Pons (tissue), 1 donor: ENCODE measurements around the gene RPAIN.
A peak's percentile ranks its signal among the peaks of the same experiment; 100 is the strongest.

Source experiments
- DNase-seq: peaks from one replicate; pipeline ENCODE4 v3.0.0-alpha.2; 2016; ENCODE audit warnings: low spot score

The RPAIN gene, protein sequence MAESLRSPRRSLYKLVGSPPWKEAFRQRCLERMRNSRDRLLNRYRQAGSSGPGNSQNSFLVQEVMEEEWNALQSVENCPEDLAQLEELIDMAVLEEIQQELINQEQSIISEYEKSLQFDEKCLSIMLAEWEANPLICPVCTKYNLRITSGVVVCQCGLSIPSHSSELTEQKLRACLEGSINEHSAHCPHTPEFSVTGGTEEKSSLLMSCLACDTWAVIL

DNA sequence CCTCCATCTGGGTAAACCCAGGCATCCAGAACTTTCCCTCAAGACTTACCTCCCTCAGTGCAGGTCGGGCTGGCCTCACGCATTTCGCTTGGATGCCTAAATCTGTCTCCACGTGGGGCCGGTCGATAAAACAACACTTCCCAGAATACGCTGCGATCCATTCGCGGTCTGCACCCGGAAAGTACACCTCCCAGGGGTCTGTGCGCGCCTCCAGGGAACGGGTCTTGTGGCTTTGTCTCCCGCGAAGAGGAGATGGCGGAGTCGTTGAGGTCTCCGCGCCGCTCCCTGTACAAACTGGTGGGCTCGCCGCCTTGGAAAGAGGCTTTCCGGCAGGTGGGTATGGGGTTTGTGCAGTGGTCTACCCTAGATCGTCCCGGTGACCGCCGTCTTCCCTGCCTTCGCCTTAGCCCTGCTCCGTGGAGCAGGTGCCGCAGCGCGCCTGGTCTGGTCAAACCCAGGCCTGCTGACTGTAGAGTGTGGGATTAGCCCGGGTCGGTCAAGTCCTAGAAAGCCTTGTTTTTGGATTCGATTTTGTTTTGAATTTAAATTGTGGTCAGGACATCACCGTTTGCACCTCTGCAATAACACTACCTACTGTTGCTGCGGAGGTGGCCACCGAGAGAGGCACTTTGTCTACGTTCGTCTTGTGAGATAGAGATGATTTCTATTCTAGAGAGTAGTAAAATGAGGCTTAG is at the start of gene RPAIN:
Gene RPAIN (plus strand): TSS at position 224 of the 695 bp plus-strand sequence. CDS start 29 bp downstream, at position 253.
- no peak for DNase-seq

DNA sequence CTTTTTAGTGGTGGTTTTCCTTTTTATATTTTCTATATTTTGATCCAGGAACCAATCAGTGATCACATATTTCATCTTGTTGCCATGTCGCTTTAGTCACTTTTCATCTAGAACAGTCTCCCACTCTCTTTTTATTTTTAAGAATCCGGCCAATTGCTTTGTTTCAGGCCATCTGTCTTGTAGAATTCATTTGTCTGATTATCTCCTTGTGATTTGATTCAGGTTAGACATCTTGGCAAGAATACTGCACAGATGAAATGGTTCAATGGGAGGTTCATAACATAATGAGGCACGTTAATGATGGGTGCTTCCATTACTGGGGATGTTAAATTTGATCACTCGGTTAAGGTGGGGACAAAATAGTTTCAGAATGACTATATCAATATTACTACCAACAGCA is 49.6 kb upstream of the RPAIN start:
- DNase-seq, result no peak

DNA sequence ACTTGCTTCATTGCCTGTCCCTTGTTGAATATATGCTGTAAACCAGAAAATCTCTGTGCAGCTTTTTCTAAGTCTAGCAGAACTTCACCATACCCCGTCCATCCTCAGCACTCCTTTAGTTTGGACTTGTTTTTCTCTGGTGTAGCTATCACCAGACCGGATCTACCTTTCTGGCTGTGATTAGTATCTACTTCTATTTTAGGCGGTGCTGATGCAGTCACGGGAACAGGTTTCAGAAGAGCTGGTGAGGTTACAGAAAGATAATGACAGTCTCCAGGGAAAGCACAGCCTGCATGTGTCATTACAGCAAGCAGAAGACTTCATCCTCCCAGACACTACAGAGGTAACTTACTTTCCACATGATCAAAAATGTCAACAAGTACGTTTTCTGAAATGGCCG is 46.9 kb upstream of the RPAIN start:
- DNase-seq, result no peak

DNA sequence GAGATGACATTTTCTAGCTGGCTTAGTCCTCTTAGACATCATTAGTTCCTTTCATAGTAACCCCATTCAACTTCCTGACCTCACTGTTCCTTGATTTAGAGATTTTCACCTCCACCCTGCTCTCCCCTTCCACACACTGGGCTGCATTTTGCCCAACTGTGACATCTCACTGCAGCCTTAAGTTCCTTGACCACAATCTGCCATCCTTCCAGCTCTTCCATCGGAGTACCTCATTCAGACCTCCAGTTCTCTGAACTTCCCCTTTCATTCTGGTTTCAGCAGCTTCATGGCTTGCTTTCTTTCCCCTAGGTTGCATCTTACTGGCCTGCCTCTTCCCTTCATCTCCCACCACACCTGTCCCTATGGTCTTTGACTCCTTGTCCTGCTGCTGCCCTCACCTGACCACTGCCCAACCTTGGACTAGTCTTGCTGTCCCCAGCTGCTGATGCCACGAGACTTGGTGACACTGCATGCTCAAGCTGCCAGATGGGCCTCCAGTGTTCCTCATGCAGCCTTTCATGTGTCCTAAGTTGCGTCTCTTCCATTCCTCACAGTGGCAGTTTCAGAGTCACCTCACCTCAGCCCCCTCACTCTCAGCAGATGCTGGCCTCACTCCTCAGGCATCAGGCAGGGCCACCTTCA is 41.3 kb upstream of the RPAIN start:
- DNase-seq, result no peak

DNA sequence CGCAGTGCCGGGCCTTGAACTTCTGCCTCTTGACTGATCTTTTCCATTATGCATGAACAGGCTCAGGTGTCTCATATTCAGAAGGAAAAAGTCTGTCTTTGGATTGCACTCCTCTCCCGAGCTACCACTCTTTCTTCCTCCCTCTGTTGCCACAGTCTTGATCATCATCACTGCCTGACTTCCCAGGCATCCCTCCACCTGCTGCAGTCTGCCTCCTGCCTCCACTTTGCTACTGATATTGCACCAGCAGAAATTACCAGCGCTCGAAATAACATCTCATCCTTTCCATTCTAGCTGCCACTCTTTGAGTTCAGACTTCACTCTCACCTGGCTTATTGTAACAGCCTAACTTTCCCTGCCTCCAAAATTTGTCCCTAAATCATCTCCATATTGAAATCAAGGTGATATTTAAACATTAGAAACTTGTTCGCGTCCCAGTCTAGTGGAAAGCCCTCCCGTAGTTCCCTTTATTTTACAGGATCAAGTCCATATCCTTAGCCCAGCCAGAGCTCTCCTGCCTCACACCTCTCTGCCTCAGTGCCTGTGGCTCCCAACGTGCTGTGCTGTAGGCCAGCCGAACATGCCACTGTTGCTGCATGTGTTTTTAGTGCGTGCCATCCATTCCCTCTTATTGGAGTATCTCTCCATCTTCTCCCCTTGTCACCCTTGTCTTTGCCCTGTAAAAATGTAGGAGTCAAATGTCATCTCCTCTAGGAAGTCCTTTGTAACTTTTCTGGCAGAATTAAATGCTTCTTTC is 40.5 kb upstream of the RPAIN start:
- no peak for DNase-seq

DNA sequence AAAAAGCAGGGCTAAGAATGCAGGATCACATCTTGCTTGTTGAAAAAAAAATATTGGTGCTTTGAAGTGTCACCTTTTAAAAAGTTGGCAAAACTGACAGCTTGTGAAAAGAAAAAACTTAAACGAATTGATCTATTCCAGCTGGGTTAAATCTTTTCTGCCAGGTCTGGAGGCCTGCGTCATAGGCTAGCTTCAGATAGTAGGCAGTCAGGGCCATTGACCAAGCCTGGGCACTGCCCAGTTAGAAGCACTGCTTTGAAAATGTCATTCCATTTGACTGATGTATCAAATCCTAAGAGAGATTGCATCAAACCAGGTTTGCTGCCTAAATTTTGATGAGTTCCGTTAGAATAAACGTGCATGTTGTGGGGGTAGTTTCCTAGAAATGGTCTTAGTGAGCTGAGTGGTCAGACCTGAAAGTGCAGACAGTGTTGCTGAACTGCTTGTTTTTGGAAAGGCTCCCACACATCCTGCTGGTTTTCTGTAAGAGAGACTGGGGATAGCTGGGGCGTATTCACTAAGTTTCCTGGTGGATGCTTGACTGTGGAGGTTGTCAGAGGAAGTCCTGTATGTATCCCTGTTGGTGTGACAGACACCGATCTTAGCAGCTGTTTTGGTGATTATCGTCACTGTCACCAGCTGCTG is 39.4 kb upstream of the RPAIN start:
- no peak for DNase-seq

DNA sequence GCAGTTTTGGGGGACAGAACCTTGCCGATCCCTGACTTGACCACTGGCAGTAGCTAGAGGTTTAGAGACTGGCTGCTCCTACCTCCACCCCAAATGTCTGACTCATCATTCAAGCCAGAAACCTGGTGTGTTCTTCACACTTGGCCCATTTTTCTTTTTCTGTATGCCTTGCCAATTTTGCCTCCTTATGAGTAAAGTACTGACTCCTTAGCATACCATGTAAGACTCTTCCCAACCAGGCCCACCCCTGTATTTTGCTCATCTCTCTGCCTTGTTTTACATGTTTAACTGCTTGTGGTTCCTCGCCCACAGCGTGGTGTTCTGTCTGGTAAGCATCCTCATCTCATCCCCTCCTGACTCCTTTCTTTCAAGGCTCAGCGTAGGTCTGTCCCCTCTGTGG is 38.4 kb upstream of the RPAIN start:
- no peak for DNase-seq

DNA sequence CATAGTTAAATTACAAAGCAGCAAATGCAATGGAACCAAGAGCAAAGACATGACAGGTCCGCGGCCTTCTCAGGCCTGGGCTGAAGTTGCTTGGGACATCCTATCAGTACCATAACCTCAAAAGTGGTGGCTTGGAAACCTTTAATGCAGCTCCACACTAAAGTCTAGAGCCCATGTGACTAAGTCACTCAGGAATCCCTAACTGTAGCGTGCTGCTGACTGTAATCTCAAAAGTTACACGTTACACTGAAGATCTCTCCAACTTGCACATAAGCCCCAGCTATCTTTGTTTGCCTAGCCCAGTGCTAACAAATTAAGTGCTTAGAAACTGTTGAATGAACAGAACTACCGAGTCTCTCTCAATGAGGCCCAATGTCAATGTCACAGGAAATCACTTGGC is 28.3 kb upstream of the RPAIN start:
- DNase-seq, result no peak

DNA sequence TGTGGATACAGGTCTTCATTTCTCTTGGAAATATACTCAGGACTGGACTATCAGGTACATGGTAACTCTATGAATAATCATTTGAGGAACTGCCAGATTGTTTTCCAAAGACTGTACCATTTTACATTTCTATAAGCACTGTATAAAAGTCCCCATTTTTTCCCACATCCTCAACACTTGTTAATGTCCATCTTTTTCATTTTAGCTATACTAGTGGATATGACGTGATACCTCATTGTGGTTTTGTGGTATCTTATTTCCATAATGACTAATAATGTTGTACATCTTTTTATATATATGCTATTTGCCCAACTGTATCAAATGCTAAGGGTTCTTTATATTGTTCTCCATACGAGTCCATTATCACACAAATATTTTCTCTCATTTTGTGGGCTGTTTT is 23.4 kb upstream of the RPAIN start:
- DNase-seq, result no peak

DNA sequence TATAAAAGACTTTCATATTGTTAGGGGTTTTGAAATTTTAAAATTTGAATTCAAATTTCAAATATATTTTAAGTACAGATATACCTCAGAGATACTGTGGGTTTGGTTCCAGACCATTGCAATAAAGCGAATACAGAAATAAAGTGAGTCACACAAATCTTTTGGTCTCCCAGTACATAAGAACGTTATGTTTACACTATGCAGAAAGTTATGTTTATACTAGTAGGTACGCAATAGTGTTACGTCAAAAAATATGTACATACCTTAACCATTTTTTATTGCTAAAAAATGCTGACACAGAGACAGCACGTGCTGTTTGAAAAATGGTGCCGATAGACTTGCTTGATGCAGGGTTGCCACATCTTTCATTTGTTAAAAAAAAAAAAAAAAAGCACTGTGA is 20.2 kb upstream of the RPAIN start:
- DNase-seq, result no peak

DNA sequence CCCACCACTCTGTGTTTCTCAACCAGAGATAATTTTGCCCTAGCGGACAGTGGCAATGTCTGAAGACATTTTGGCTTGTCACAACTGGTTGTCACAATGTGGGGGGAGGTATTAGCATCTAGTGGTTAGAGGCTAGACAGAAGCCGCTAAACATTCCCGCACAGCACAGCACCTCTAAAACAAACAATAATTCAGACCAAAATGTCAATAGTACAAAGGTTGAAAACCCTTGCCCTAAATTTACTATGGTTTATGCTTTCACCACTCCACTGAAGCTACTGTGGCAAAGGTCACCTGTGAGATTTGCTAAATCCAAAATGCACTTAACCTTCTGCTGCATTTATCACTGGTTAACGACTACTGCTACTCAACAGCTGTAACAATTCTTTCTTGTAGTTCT is 14.6 kb upstream of the RPAIN start:
- DNase-seq, result no peak

DNA sequence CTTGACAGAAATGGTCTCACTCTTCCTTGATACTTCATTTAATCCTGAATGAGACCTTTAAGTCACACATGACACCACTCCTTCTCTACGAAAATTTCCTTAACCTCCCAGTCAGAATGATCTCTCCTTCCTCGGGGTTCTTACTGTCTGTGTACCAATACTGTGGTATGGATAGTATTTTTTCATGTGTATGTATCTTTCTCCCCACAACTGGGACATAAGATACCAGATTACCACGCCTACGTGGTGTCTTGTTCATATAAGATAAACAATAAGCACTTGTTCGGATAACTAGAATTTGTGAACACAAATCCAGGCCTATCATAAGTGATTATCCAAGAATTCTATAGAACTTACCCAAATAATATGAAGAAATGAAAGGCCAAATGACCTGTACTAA is 11.8 kb upstream of the RPAIN start:
- no peak for DNase-seq

DNA sequence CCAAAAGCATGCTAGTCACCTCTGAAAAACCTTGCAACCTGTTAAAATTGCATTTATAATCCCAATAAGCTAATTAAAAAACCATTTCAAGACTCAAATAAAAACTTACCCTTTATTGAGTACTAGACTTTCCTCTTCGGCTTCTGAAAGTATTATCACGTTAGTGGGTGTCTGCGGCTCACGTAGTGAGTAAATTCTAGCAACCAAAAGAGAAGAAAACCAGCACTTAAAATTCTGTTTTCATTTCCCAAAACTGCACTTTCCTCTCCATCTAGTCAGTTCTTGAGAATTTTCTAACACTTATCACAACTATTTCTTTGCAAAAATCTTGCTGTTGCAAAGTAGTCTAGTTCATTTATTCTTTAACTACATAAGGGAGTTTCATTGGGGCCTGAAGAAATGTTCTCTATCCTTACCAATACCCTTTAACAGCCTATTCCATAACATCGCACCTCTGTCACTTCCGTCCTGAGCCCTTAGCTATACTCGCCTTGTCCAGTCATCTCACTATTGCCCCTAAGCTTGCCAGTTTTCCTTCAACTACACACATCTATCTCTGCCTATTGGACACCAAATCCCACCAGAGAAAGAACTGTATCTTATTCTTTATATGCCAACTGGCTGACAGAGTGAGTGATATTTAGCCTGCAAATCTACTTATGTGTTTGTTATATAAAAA is 9.2 kb upstream of the RPAIN start:
- DNase-seq, result no peak

DNA sequence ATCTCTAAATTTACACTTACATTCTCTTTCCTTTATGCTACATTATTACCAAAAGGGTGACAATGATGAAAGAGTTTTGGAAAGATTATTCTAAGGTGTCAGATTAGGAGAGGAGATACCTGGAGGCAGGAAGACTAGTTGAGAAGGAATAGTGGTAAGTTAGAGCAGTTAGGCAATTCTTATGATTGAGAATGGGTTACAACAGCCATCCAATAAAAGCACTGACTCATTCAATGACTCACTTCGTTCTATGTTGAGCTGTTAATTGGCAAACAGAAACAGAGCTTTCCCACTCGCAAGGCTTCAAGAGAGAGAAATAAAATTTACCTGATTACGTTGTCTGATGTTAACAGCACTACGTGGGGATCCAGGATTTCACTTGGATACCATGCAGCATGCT is 6.3 kb upstream of the RPAIN start:
- DNase-seq, result no peak

DNA sequence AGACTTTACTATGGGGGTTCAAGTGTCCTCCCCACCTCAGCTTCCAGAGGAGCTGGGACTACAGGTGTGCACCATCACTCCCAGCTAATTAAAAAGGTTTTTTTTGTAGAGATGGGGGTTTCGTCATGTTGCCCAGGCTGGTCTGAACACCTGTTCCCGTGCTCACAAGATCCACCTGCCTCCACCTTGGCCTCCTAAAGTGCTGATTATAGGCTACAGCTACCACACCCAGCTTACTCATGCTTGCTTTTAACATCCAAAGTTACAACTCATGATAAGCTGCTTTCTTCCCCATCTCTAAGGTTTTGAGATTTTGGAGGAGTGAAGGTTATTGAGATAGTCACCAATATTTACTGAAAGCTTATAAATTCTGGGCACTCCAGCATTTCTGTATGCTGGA is 3.1 kb upstream of the RPAIN start:
- DNase-seq, result no peak

DNA sequence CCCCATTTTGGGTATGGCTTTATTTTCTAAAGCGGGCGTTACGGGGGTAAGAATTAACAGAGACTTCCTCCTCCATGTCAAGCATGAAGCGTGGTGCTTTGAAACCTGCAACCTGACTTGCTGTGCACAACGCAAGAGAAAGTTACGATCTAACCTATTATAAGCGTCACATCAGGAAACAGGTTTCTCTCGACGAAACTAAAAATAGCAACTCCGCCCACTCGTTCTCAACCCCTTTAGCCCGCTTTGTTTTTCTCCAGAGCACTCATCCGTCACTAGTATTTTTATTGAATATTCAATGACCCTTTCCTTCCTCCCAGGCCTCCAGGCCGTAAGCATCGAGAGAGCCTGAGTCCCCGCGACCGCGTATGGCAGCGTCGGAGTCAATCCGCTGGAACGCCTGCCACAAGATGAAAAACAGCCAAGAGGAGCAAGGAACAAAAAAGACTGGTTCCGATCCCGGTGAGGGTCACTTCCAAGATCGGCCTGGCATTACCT is 1.1 kb upstream of the RPAIN start:
- peak; percentile 41 for DNase-seq

DNA sequence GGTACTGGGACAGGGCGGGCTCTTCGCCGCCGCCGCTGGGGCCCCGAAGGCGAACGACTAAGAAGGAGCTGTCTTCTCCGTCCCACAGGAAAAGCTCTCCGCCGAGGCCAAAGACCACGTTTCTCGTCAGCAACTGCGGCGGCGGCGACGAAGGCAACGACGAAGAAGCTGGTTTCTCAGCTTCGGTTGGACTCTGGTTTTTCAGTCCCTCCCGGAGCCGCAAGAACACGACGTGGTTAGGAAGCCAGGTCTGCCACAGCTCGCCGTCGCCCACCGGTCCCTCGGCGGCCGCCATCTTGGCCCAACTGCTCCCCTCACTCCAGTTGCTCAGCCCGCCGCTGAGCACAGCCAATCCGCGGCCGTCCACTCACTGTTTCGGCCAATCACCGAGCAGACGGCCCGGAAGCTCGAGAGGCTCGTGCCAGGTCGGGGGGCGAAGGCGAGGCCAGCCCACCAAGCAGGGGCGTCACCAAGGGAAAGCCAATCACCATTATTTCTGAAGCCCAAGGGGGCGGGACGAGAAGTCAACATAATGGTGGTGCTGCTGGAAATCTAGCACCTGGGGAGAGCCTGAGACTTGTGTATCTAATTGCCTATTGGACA is 525 bp upstream of the RPAIN start, which contains the start of gene NUP88:
Gene NUP88 (minus strand): TSS at position 307 of the 603 bp plus-strand sequence. CDS start 12 bp downstream, at position 295.
- peak; percentile 98 for DNase-seq

DNA sequence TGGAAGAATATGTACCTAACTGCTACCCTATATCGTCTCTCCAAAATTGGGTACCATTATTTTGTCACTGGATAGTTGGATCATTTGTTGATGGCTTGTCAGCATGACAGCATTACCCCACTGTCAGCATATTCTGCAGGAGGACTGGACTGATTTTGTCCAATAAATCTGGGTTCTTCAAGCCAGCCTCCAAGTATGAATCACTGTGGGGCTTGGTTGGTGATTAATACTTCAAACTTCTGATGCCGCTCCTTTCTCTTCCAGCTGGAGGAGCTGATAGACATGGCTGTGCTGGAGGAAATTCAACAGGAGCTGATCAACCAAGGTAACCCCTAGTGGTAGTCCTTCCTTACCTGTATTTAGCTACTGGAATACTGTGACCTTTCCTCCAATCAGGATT is 2.5 kb downstream of the RPAIN start:
- DNase-seq, result no peak

DNA sequence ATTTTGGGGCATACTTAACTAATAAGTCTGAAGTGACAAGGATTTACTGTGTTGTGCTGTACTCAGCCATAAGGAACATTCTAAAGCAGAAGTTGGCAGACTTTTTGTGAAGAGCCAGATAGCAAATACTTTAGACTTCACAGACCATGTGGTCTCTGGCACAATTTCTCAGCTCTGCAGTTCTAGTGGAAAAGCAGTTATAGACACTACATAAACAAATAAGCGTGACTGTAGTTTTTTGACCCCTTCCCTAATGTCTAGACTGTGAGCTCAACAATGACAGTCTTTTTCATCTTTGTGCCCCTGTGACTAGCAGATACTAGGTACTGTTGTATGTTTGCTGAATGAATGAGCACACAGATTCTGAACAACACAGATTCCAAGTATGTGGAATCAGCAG is 4.9 kb downstream of the RPAIN start:
- DNase-seq, result peak; percentile 57

DNA sequence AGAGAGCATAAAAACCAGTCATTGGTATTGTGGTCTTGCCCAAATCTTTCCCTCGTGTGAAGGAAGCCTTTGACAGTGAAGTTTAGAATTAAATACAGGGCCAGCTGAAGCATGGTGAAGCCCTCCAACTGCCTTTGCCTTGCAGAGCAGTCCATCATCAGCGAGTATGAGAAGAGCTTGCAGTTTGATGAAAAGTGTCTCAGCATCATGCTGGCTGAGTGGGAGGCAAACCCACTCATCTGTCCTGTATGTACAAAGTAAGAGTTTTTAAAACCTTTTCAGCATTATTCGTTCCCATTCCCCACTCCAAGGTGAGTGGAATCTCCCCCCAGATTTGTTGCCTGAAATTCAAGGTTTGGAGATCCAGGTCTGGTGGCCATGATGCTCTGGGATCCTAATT is 5.8 kb downstream of the RPAIN start:
- DNase-seq, result no peak
